SK-N-SH (cell line): ENCODE results near the gene CCDC102A. TPM values are rescaled to one million over a fixed set of nuclear protein-coding genes. Genes with fewer than 3 reads are reported as not detected.

Source experiments
- CTCF ChIA-PET: fragments of 300-600, 350-600 bp; formaldehyde crosslinking; extraction: SDS; loops from one replicate; lab custom pipeline; 2021; lab: Yijun Ruan, JAX
- POLR2A ChIA-PET: fragments of 350-600 bp; sonication (Branson Sonifier 250); formaldehyde crosslinking; extraction: SDS; loops from one replicate; lab custom pipeline; 2020; ENCODE audit warnings: antibody characterized with exemption, inconsistent platforms; lab: Yijun Ruan, JAX
- DNase-seq: peaks from one replicate; pipeline ENCODE4 v3.0.0; 2012
- H2AFZ ChIP-seq: fragments of 200-600 bp; sonication (generic); 2 replicates; pipeline ENCODE4 v1.8.1; 2016; ENCODE audit warnings: antibody characterized with exemption, mild to moderate bottlenecking, low read depth
- H3F3A ChIP-seq: fragments of 200-600 bp; sonication (generic); replicated peaks from 2 replicates; pipeline ENCODE3; 2016; ENCODE audit warnings: antibody characterized with exemption, mild to moderate bottlenecking; ENCODE audit not compliant: insufficient read depth
- H3K27ac ChIP-seq, 2 experiments: fragments of 200-500 bp in 1 of 2; fragments of 200-600 bp in 1 of 2; sonication (Bioruptor generic) in 1 of 2; sonication (generic), shearing (Covaris generic) in 1 of 2; 2 replicates each; pipeline versions ENCODE4 v1.5.1 to v1.6.1; 2014 to 2016; ENCODE audit warnings: low read depth in 2 of 2, inconsistent platforms in 1 of 2, low read length in 1 of 2, mild to moderate bottlenecking in 1 of 2, mixed read lengths in 1 of 2
- H3K27me3 ChIP-seq: fragments of 200-600 bp; sonication (generic), shearing (Covaris generic); 2 replicates; pipeline ENCODE4 v1.6.1; 2016; ENCODE audit warnings: mixed run types; ENCODE audit not compliant: insufficient read depth
- H3K36me3 ChIP-seq, 2 experiments: fragments of 200-500 bp in 1 of 2; fragments of 200-600 bp in 1 of 2; sonication (Bioruptor generic) in 1 of 2; sonication (generic) in 1 of 2; replicated peaks in 1 of 2; 2 replicates each; pipeline versions ENCODE3 to v1.5.1; 2014 to 2016; ENCODE audit warnings: low read length in 1 of 2, mild to moderate bottlenecking in 1 of 2; ENCODE audit not compliant: insufficient read depth in 2 of 2, control insufficient read depth in 1 of 2
- H3K4me1 ChIP-seq, 2 experiments: fragments of 200-500 bp in 1 of 2; fragments of 200-600 bp in 1 of 2; sonication (Bioruptor generic) in 1 of 2; sonication (generic), shearing (Covaris generic) in 1 of 2; 2 replicates each; pipeline versions ENCODE4 v1.5.1 to v1.6.1; 2014 to 2016; ENCODE audit warnings: low read depth in 1 of 2, low read length in 1 of 2, mixed run types in 1 of 2; ENCODE audit not compliant: insufficient read depth in 2 of 2, control insufficient read depth in 1 of 2
- H3K4me2 ChIP-seq: fragments of 200-600 bp; sonication (generic), shearing (Covaris generic); 2 replicates; pipeline ENCODE4 v1.6.1; 2017; ENCODE audit warnings: mixed run types
- H3K4me3 ChIP-seq, 2 experiments: fragments of 200-500 bp in 1 of 2; fragments of 200-600 bp in 1 of 2; sonication (Bioruptor generic) in 1 of 2; sonication (generic), shearing (Covaris generic) in 1 of 2; 2 replicates each; pipeline versions ENCODE4 v1.5.1 to v1.8.1; 2014 to 2016; ENCODE audit warnings: low read depth in 2 of 2, inconsistent platforms in 1 of 2, low read length in 1 of 2, mild to moderate bottlenecking in 1 of 2, mixed read lengths in 1 of 2, moderate library complexity in 1 of 2
- H3K79me2 ChIP-seq: fragments of 200-600 bp; sonication (generic); 2 replicates; pipeline ENCODE4 v1.8.1; 2017; ENCODE audit warnings: mild to moderate bottlenecking; ENCODE audit not compliant: insufficient read depth
- H3K9ac ChIP-seq: fragments of 200-600 bp; sonication (generic); 2 replicates; pipeline ENCODE4 v1.6.1; 2017; ENCODE audit warnings: mixed run types
- H3K9me2 ChIP-seq: fragments of 200-600 bp; sonication (generic); 2 replicates; pipeline ENCODE4 v1.6.1; 2017; ENCODE audit warnings: mixed run types
- H3K9me3 ChIP-seq: fragments of 200-600 bp; sonication (generic); 2 replicates; pipeline ENCODE4 v1.6.1; 2017; ENCODE audit warnings: mixed run types, mild to moderate bottlenecking, moderate library complexity
- H4K20me1 ChIP-seq: fragments of 200-600 bp; sonication (generic); 2 replicates; pipeline ENCODE4 v1.6.1; 2017; ENCODE audit warnings: mild to moderate bottlenecking, mixed run types; ENCODE audit not compliant: insufficient read depth
- CHD2 ChIP-seq: fragments of 150-350 bp; IDR thresholded peaks from 2 replicates; pipeline ENCODE4 v1.6.1; 2018; ENCODE audit warnings: low read length; ENCODE audit not compliant: partially characterized antibody
- ELF1 ChIP-seq: IDR thresholded peaks from 2 replicates; pipeline ENCODE4 v1.4.0; 2012
- FOSL2 ChIP-seq: IDR thresholded peaks from 2 replicates; pipeline ENCODE4 v1.4.0; 2012; ENCODE audit warnings: low read depth, mild to moderate bottlenecking, moderate library complexity, borderline replicate concordance
- FOXM1 ChIP-seq: IDR thresholded peaks from 2 replicates; pipeline ENCODE4 v1.4.0; 2012; ENCODE audit warnings: low read depth, mild to moderate bottlenecking
- MXI1 ChIP-seq: IDR thresholded peaks from 2 replicates; pipeline ENCODE4 v1.6.1; 2012; ENCODE audit warnings: mild to moderate bottlenecking, low read depth, low read length, improper control_type of control experiment
- NFIC ChIP-seq: IDR thresholded peaks from 2 replicates; pipeline ENCODE4 v1.4.0; 2012; ENCODE audit warnings: borderline replicate concordance
- PBX3 ChIP-seq: IDR thresholded peaks from 2 replicates; pipeline ENCODE4; 2012
- RAD21 ChIP-seq: IDR thresholded peaks from 2 replicates; pipeline ENCODE4 v1.6.1; 2012; ENCODE audit warnings: mild to moderate bottlenecking, low read length
- RCOR1 ChIP-seq: fragments of 150-350 bp; IDR thresholded peaks from 2 replicates; pipeline ENCODE4 v1.6.1; 2017; ENCODE audit warnings: antibody characterized with exemption, low read length
- SIN3A ChIP-seq: IDR thresholded peaks from 2 replicates; pipeline ENCODE4 v1.6.1; 2012; ENCODE audit warnings: low read depth, mild to moderate bottlenecking, low read length, moderate library complexity, borderline replicate concordance
- SMC3 ChIP-seq: IDR thresholded peaks from 2 replicates; pipeline ENCODE4 v1.6.1; 2012; ENCODE audit warnings: low read depth, low read length, improper control_type of control experiment
- USF1 ChIP-seq: IDR thresholded peaks from 2 replicates; pipeline ENCODE4 v1.4.0; 2012; ENCODE audit warnings: low read depth, borderline replicate concordance
- WGBS: methylation state at CpG from one replicate; pipeline ENCODE4 v1.1.6; 2017; ENCODE audit warnings: low lambda C conversion rate; 5-methylcytosine and 5-hydroxymethylcytosine counted together
- polyA plus RNA-seq, 3 experiments: library from polyadenylated mRNA; depleted of rRNA; stranded (reverse); fragments of >200 nt; gene quantifications; 2 replicates each; pipeline ENCODE4 v1.2.3, GENCODE V29; 2012
- TF ChIP-seq, protein P1 (sequence below): IDR thresholded peaks from 2 replicates; pipeline ENCODE4 v1.6.1; 2012; ENCODE audit warnings: mild to moderate bottlenecking, low read depth, low read length, moderate library complexity
- TF ChIP-seq, protein P2 (sequence below): fragments of 150-350 bp; IDR thresholded peaks from 2 replicates; pipeline ENCODE4 v1.6.1; 2016; ENCODE audit warnings: mild to moderate bottlenecking, low read depth, low read length
- TF ChIP-seq, protein P3 (sequence below): fragments of 200-600 bp; sonication (generic); IDR thresholded peaks from 2 replicates; pipeline ENCODE4 v1.6.1; 2017; ENCODE audit warnings: antibody characterized with exemption, mild to moderate bottlenecking, moderate library complexity

Gene CCDC102A
- polyA plus RNA-seq, 1 of the 3 experiments (the other 2 are of a cell fraction): 26.2 TPM

DNA sequence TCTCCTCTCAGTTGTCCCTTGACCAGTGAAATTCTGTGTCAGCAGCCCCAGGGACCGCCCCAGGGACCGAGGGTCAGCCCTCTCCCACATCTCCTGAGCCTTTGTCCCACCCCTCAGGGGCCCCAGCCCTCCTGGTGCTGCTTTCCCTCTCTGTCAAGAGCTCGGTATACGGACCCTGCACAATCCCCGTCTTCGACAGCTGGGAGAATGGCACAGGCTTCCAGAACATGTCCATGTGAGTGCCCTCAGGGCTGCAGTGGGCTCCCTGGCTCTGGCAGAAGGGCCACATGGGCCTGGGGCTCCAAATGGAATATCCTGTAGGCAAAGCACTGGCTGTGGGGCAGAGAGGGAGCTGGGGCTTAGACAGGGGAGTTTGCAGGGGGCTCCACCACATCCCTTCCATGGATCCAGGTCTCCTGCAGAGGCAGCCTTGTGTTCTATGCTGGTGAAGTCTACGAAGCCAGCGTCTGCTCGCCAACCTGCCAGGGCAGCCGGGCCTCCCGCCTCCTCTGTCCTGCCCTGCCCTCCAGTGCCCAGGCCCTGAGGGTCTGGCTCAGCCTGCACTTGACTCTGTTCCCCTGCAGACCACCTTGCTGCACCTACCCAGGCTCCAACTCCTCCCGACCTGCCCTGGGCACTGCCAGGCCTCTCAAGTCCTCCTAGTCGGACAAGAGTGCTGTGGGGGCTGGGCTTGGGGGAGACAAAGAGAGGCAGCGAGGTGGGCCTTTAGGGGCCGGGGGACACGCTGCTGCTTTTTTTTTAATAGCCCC, 34.1 kb upstream of the CCDC102A start:
- Histone ChIP-seq H2AFZ (no peak overlapping the region), H3F3A (no peaks in the 10 kb centered on the region), H3K4me1 (no peaks in the 10 kb centered on the region; a peak in 1 of 4 replicates), H3K36me3 (no peaks in the 10 kb centered on the region), H3K4me3 (no peak overlapping the region), H4K20me1 (no peaks in the 10 kb centered on the region), H3K9me3 (no peaks in the 10 kb centered on the region)
- 71% methylated on average over 13 of the region's 16 CpGs for WGBS
- no peak for DNase-seq
- TF ChIP-seq ELF1: no peak
- TF ChIP-seq CHD2: no peak
- no peak for TF ChIP-seq USF1
- no peak for TF ChIP-seq SMC3
- TF ChIP-seq, all 33 proteins: peak for 0
- H3K4me2 ChIP-seq: no peak overlapping the region
- ChIA-PET CTCF (interaction anchor here (0.7 to 2.3 kb wide), 4 partner anchors 21 to 153 kb away, joined by 3 to 8 read pairs (median 4); no protein-coding TSS in a partner anchor), POLR2A (no interaction called here)
- no peaks in the 10 kb centered on the region for H3K27me3 ChIP-seq
- H3K27ac ChIP-seq: no peak overlapping the region
- H3K9me2 ChIP-seq: no peaks in the 10 kb centered on the region
- H3K9ac ChIP-seq: no peak overlapping the region
- H3K79me2 ChIP-seq: no peaks in the 10 kb centered on the region

DNA sequence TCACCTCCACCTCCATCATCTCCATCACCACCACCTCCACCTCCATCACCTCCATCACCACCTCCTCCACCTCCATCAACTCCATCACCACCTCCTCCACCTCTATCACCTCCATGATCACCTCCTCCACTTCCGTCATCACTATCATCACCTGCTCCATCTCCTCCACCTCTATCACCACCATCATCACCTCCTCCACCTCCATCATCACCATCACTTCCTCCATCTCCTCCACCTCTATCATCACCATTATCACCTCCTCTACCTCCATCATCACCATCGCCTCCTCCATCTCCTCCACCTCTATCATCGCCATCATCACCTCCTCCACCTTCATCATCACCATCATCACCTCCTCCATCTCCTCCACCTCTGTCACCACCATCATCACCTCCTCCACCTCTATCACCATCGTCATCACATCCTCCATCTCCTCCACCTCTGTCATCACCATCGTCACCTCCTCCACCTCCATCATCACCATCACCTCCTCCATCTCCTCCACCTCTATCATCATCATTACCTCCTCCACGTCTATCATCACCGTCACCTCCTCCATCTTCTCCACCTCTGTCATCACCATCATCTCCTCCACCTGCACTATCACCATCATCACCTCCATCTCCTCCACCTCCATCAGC, 33.1 kb upstream of the CCDC102A start:
- Histone ChIP-seq H3K27me3 (no peaks in the 10 kb centered on the region), H3K4me1 (no peaks in the 10 kb centered on the region; a peak in 2 of 4 replicates), H3K79me2 (no peaks in the 10 kb centered on the region), H3K4me2 (no peak overlapping the region), H3F3A (peaks cover 6% of the 10 kb centered on the region), H4K20me1 (no peaks in the 10 kb centered on the region), H3K27ac (no peak overlapping the region), H3K9me2 (no peaks in the 10 kb centered on the region), H2AFZ (no peak overlapping the region), H3K4me3 (no peak overlapping the region), H3K36me3 (no peaks in the 10 kb centered on the region), H3K9ac (no peak overlapping the region), H3K9me3 (no peaks in the 10 kb centered on the region)
- ChIA-PET CTCF (no interaction called here), POLR2A (no interaction called here)
- WGBS: 88% methylated on average over 7 of the region's 7 CpGs
- no peak for DNase-seq
- no peak for TF ChIP-seq CHD2
- TF ChIP-seq ELF1: no peak
- TF ChIP-seq MXI1: no peak
- TF ChIP-seq, protein P1, sequence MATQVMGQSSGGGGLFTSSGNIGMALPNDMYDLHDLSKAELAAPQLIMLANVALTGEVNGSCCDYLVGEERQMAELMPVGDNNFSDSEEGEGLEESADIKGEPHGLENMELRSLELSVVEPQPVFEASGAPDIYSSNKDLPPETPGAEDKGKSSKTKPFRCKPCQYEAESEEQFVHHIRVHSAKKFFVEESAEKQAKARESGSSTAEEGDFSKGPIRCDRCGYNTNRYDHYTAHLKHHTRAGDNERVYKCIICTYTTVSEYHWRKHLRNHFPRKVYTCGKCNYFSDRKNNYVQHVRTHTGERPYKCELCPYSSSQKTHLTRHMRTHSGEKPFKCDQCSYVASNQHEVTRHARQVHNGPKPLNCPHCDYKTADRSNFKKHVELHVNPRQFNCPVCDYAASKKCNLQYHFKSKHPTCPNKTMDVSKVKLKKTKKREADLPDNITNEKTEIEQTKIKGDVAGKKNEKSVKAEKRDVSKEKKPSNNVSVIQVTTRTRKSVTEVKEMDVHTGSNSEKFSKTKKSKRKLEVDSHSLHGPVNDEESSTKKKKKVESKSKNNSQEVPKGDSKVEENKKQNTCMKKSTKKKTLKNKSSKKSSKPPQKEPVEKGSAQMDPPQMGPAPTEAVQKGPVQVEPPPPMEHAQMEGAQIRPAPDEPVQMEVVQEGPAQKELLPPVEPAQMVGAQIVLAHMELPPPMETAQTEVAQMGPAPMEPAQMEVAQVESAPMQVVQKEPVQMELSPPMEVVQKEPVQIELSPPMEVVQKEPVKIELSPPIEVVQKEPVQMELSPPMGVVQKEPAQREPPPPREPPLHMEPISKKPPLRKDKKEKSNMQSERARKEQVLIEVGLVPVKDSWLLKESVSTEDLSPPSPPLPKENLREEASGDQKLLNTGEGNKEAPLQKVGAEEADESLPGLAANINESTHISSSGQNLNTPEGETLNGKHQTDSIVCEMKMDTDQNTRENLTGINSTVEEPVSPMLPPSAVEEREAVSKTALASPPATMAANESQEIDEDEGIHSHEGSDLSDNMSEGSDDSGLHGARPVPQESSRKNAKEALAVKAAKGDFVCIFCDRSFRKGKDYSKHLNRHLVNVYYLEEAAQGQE: no peak
- no peak for TF ChIP-seq RCOR1
- TF ChIP-seq SIN3A: no peak
- no peak for TF ChIP-seq FOSL2
- TF ChIP-seq PBX3: no peak
- no peak for TF ChIP-seq FOXM1
- TF ChIP-seq, protein P2, sequence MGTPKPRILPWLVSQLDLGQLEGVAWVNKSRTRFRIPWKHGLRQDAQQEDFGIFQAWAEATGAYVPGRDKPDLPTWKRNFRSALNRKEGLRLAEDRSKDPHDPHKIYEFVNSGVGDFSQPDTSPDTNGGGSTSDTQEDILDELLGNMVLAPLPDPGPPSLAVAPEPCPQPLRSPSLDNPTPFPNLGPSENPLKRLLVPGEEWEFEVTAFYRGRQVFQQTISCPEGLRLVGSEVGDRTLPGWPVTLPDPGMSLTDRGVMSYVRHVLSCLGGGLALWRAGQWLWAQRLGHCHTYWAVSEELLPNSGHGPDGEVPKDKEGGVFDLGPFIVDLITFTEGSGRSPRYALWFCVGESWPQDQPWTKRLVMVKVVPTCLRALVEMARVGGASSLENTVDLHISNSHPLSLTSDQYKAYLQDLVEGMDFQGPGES: no peak
- TF ChIP-seq, protein P3, sequence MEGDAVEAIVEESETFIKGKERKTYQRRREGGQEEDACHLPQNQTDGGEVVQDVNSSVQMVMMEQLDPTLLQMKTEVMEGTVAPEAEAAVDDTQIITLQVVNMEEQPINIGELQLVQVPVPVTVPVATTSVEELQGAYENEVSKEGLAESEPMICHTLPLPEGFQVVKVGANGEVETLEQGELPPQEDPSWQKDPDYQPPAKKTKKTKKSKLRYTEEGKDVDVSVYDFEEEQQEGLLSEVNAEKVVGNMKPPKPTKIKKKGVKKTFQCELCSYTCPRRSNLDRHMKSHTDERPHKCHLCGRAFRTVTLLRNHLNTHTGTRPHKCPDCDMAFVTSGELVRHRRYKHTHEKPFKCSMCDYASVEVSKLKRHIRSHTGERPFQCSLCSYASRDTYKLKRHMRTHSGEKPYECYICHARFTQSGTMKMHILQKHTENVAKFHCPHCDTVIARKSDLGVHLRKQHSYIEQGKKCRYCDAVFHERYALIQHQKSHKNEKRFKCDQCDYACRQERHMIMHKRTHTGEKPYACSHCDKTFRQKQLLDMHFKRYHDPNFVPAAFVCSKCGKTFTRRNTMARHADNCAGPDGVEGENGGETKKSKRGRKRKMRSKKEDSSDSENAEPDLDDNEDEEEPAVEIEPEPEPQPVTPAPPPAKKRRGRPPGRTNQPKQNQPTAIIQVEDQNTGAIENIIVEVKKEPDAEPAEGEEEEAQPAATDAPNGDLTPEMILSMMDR: no peak
- no peak for TF ChIP-seq RAD21
- no peak for TF ChIP-seq NFIC
